ENCODE measurements around the gene C14orf119. TPM values are rescaled to one million over a fixed set of nuclear protein-coding genes. Genes with fewer than 3 reads are reported as not detected.

Gene C14orf119
- polyA plus RNA-seq, 4 donors = 43.8 to 67.0 (median 64.8) TPM

- DNase-seq = peak; percentile 89 to 94
These were observed 37.3 kb upstream of the C14orf119 start for GRCh38 chr14:23057757-23058653.

DNA sequence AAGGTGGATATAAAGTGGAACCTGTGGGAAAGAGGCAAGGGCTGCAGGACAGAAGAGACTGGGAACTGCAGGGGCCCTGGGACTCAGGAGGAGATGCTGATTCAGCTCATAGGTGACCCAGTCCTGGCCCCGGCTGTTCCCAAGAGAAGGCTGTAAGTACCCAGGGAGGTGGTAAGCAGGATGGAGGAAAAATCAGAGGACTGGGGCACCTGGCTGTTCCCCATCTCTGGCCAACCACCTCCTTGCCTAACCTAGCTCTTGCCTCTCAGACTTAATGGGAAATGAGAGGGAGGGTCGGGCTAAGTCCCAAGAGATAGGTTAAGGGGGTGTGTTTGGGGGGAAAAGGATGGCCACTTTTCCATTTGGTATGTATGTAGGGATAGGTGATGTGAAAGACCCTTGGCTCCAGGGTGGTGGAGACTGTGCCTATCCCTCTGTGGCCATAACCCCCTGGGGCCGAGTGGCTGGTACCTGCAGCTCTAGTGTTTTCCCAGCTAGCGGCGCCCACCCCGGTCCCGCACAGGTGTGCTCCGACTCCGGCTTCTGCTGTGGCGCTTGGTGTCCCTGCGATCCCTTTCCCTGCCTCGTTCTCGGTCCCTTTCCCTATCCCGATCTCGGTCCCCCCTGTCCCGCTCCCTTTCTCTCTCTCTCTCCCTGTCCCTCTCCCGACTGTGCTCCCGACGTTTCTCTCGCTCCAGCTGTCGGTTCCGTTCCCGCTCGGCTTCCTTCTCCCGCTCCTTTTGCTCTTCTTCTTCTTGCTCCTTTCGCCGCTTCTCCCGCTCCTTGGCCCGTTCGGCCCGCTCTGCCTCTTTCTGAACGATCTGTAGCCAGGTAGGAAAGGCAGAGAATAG lies 36.4 kb upstream of the C14orf119 start:
- 91% methylated on average over 31 to 32 of the region's 32 CpGs for WGBS, 3 donors
- FAIRE-seq (no peak), DNase-seq (no peak)
- Histone ChIP-seq H3K4me3 (ENCODE audit: low read depth in 1 of 3, low read length in 3 of 3) (no peak overlapping the region), H3K27me3 (ENCODE audit: control insufficient read depth in 3 of 3, insufficient read depth in 3 of 3, low read length in 3 of 3) (no peaks in the 10 kb centered on the region), H3K9me3 (ENCODE audit: control insufficient read depth in 2 of 2, insufficient read depth in 1 of 2, low read depth in 1 of 2, low read length in 1 of 2) (no peaks in the 10 kb centered on the region), H3K27ac (ENCODE audit: low read depth in 1 of 3, low read length in 2 of 3) (no peak overlapping the region), H3K36me3 (ENCODE audit: control insufficient read depth in 3 of 3, insufficient read depth in 2 of 3, low read depth in 1 of 3, low read length in 3 of 3) (peaks cover 18 to 60% (median 36%) of the 10 kb centered on the region in 3 donors), H3K4me1 (ENCODE audit: control insufficient read depth in 3 of 3, insufficient read depth in 2 of 3, low read depth in 1 of 3, low read length in 2 of 3) (peaks cover 0 to 13% (median 2%) of the 10 kb centered on the region in 3 donors)

More at GRCh38 chr14:23057757-23058653, 37.3 kb upstream of the C14orf119 start:
- Histone ChIP-seq H3K4me1 (ENCODE audit: control insufficient read depth in 3 of 3, insufficient read depth in 2 of 3, low read depth in 1 of 3, low read length in 2 of 3) (peaks cover 0 to 13% (median 2%) of the 10 kb centered on the region in 3 donors), H3K27ac (ENCODE audit: low read depth in 1 of 3, low read length in 2 of 3) (peak overlapping the region in 2 of 3 donors; percentile 40 to 44), H3K4me3 (ENCODE audit: low read depth in 1 of 3, low read length in 3 of 3) (peak overlapping the region; percentile 54 to 76 (median 56)), H3K27me3 (ENCODE audit: control insufficient read depth in 3 of 3, insufficient read depth in 3 of 3, low read length in 3 of 3) (no peaks in the 10 kb centered on the region), H3K36me3 (ENCODE audit: control insufficient read depth in 3 of 3, insufficient read depth in 2 of 3, low read depth in 1 of 3, low read length in 3 of 3) (peaks cover 15 to 54% (median 27%) of the 10 kb centered on the region in 3 donors), H3K9me3 (ENCODE audit: control insufficient read depth in 2 of 2, insufficient read depth in 1 of 2, low read depth in 1 of 2, low read length in 1 of 2) (no peaks in the 10 kb centered on the region)
- no peak for FAIRE-seq
- WGBS, 3 donors = 1 to 2% (median 1%) methylated on average over 40 to 51 of the region's 51 CpGs

GRCh38 chr14:23060536-23061260 lies 34.6 kb upstream of the C14orf119 start:
- no peak overlapping the region for H3K4me3 ChIP-seq (ENCODE audit: low read depth in 1 of 3, low read length in 3 of 3)
- no peaks in the 10 kb centered on the region for H3K27me3 ChIP-seq (ENCODE audit: control insufficient read depth in 3 of 3, insufficient read depth in 3 of 3, low read length in 3 of 3)
- H3K27ac ChIP-seq (ENCODE audit: low read depth in 1 of 3, low read length in 2 of 3) = no peak overlapping the region
- DNase-seq (no peak), FAIRE-seq (no peak)
- peaks cover 18 to 67% (median 39%) of the 10 kb centered on the region in 3 donors for H3K36me3 ChIP-seq (ENCODE audit: control insufficient read depth in 3 of 3, insufficient read depth in 2 of 3, low read depth in 1 of 3, low read length in 3 of 3)
- H3K9me3 ChIP-seq (ENCODE audit: control insufficient read depth in 2 of 2, insufficient read depth in 1 of 2, low read depth in 1 of 2, low read length in 1 of 2) = no peaks in the 10 kb centered on the region
- 93 to 97% (median 94%) methylated on average over 17 of the region's 17 CpGs for WGBS, 3 donors
- peaks cover 0 to 13% (median 2%) of the 10 kb centered on the region in 3 donors for H3K4me1 ChIP-seq (ENCODE audit: control insufficient read depth in 3 of 3, insufficient read depth in 2 of 3, low read depth in 1 of 3, low read length in 2 of 3)

GRCh38 chr14:23062002-23062401 lies 33.3 kb upstream of the C14orf119 start:
- Histone ChIP-seq H3K27me3 (ENCODE audit: control insufficient read depth in 3 of 3, insufficient read depth in 3 of 3, low read length in 3 of 3) (no peaks in the 10 kb centered on the region), H3K4me1 (ENCODE audit: control insufficient read depth in 3 of 3, insufficient read depth in 2 of 3, low read depth in 1 of 3, low read length in 2 of 3) (peaks cover 0 to 5% (median 0%) of the 10 kb centered on the region in 3 donors), H3K27ac (ENCODE audit: low read depth in 1 of 3, low read length in 2 of 3) (no peak overlapping the region), H3K36me3 (ENCODE audit: control insufficient read depth in 3 of 3, insufficient read depth in 2 of 3, low read depth in 1 of 3, low read length in 3 of 3) (peaks cover 18 to 76% (median 39%) of the 10 kb centered on the region in 3 donors), H3K4me3 (ENCODE audit: low read depth in 1 of 3, low read length in 3 of 3) (no peak overlapping the region), H3K9me3 (ENCODE audit: control insufficient read depth in 2 of 2, insufficient read depth in 1 of 2, low read depth in 1 of 2, low read length in 1 of 2) (no peaks in the 10 kb centered on the region)
- FAIRE-seq (no peak), DNase-seq (peak in 1 of 2 donors; percentile 36)
- WGBS, 3 donors = 17 to 26% (median 21%) methylated on average over 4 of the region's 4 CpGs

DNA sequence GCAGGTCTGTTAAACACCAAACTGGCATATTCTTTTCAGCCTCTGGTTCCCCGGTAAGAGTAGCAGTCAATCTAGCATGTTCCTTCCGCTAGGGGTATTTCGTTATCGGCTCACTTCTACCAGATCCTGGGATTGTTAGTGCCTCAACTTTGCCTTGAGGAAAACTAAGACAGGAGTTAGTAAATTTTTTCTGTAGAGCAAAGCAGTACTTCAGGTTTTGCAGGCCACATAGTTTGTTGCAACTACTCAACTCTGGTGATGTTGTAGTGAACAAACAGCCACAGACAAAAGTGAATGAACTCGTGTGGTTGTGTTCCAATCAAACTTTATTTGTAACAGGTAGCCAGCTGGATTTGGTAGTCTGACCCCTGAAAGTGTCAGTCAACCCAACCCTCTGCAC lies 31.7 kb upstream of the C14orf119 start:
- Histone ChIP-seq H3K27ac (ENCODE audit: low read depth in 1 of 3, low read length in 2 of 3) (no peak overlapping the region), H3K9me3 (ENCODE audit: control insufficient read depth in 2 of 2, insufficient read depth in 1 of 2, low read depth in 1 of 2, low read length in 1 of 2) (no peaks in the 10 kb centered on the region), H3K4me1 (ENCODE audit: control insufficient read depth in 3 of 3, insufficient read depth in 2 of 3, low read depth in 1 of 3, low read length in 2 of 3) (no peaks in the 10 kb centered on the region), H3K36me3 (ENCODE audit: control insufficient read depth in 3 of 3, insufficient read depth in 2 of 3, low read depth in 1 of 3, low read length in 3 of 3) (peaks cover 22 to 88% (median 46%) of the 10 kb centered on the region in 3 donors), H3K27me3 (ENCODE audit: control insufficient read depth in 3 of 3, insufficient read depth in 3 of 3, low read length in 3 of 3) (no peaks in the 10 kb centered on the region), H3K4me3 (ENCODE audit: low read depth in 1 of 3, low read length in 3 of 3) (no peak overlapping the region)
- 85 to 89% (median 88%) methylated on average over 5 of the region's 5 CpGs for WGBS, 3 donors
- FAIRE-seq = no peak
- DNase-seq = no peak

DNA sequence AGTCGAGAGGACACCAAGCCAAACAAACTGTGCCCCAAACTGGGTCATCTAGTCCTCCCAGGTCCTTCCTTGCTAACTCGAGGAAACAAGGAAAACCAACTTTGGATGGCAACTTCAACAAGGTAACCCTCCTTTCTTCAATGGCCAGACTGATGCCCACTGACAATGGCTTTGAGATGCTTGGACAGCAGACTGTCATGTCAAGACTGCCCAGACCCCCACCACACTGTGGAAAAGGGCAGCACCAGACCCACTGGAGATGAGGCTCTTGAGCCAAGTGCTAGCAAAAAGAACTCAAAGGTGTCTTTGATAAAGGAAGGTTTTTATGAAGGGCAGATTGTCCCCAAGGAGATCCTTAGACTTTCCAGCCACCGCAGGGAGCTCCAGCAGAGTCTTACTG lies 28.9 kb upstream of the C14orf119 start:
- no peak for DNase-seq
- Histone ChIP-seq H3K4me3 (ENCODE audit: low read depth in 1 of 3, low read length in 3 of 3) (no peak overlapping the region), H3K9me3 (ENCODE audit: control insufficient read depth in 2 of 2, insufficient read depth in 1 of 2, low read depth in 1 of 2, low read length in 1 of 2) (no peaks in the 10 kb centered on the region), H3K27ac (ENCODE audit: low read depth in 1 of 3, low read length in 2 of 3) (no peak overlapping the region), H3K36me3 (ENCODE audit: control insufficient read depth in 3 of 3, insufficient read depth in 2 of 3, low read depth in 1 of 3, low read length in 3 of 3) (peaks cover 20 to 71% (median 31%) of the 10 kb centered on the region in 3 donors), H3K4me1 (ENCODE audit: control insufficient read depth in 3 of 3, insufficient read depth in 2 of 3, low read depth in 1 of 3, low read length in 2 of 3) (peaks cover 0 to 11% (median 2%) of the 10 kb centered on the region in 3 donors), H3K27me3 (ENCODE audit: control insufficient read depth in 3 of 3, insufficient read depth in 3 of 3, low read length in 3 of 3) (no peaks in the 10 kb centered on the region)
- 89 to 91% (median 90%) methylated on average over 3 of the region's 3 CpGs for WGBS, 3 donors
- FAIRE-seq = no peak

- DNase-seq (no peak), FAIRE-seq (no peak)
- no peaks in the 10 kb centered on the region for H3K27me3 ChIP-seq (ENCODE audit: control insufficient read depth in 3 of 3, insufficient read depth in 3 of 3, low read length in 3 of 3)
- no peaks in the 10 kb centered on the region for H3K9me3 ChIP-seq (ENCODE audit: control insufficient read depth in 2 of 2, insufficient read depth in 1 of 2, low read depth in 1 of 2, low read length in 1 of 2)
- no peak overlapping the region for H3K27ac ChIP-seq (ENCODE audit: low read depth in 1 of 3, low read length in 2 of 3)
- WGBS, 3 donors = 90 to 91% (median 90%) methylated on average over 23 of the region's 23 CpGs
- peaks cover 17 to 67% (median 28%) of the 10 kb centered on the region in 3 donors for H3K36me3 ChIP-seq (ENCODE audit: control insufficient read depth in 3 of 3, insufficient read depth in 2 of 3, low read depth in 1 of 3, low read length in 3 of 3)
- H3K4me1 ChIP-seq (ENCODE audit: control insufficient read depth in 3 of 3, insufficient read depth in 2 of 3, low read depth in 1 of 3, low read length in 2 of 3) = peaks cover 0 to 18% (median 2%) of the 10 kb centered on the region in 3 donors
- H3K4me3 ChIP-seq (ENCODE audit: low read depth in 1 of 3, low read length in 3 of 3) = no peak overlapping the region
These were observed 28.2 kb upstream of the C14orf119 start for GRCh38 chr14:23066855-23067744.
